Effector CD8-positive, alpha-beta T cell (primary cell): ENCODE data around the gene SCAF4.
"Not testable (repeated sequence)": the region's sequence is repeated elsewhere in the genome, so short reads cannot be mapped to it uniquely, and the experiment has no call there.

ENCODE experiments used
- DNase-seq: peaks from one replicate; lab custom pipeline; 2025; lab: John Stamatoyannopoulos, UW

SCAF4 gene

GRCh38 chr21:31737586-31738397 is 5.9 kb upstream of the SCAF4 start:
- not testable (repeated sequence) for DNase-seq

- no peak for DNase-seq
Measured at GRCh38 chr21:31735511-31735992, 3.6 kb upstream of the SCAF4 start.

DNA sequence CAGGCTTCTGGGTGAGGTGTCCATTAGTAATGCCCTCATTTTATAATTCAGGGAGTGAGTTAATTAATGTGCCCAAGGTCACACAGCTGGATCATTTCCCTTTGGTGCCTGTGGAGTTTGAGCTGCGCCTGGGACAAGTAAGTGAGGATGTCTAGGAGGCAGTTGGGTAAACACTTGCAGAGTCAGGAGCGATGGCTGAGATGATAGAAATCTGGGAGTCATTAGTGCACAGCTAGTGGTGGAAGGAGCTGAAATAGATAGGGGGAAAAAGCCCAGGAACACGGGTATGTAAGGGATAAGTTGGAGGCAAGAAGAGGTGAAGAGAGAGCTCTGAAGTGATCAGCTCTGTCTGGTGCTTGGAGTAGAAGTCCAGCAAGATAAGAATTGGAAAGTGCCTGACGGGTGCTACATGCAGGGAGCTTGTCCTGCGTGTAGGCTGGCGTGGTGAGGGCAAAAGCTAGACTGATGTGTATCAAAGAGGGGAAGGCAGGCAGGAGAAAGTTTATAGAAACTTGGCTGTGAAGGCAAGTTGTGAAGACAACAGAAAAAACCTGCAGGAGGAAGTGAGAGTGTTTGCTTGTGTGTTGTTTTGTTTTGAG is 1.7 kb upstream of the SCAF4 start:
- no peak for DNase-seq

DNA sequence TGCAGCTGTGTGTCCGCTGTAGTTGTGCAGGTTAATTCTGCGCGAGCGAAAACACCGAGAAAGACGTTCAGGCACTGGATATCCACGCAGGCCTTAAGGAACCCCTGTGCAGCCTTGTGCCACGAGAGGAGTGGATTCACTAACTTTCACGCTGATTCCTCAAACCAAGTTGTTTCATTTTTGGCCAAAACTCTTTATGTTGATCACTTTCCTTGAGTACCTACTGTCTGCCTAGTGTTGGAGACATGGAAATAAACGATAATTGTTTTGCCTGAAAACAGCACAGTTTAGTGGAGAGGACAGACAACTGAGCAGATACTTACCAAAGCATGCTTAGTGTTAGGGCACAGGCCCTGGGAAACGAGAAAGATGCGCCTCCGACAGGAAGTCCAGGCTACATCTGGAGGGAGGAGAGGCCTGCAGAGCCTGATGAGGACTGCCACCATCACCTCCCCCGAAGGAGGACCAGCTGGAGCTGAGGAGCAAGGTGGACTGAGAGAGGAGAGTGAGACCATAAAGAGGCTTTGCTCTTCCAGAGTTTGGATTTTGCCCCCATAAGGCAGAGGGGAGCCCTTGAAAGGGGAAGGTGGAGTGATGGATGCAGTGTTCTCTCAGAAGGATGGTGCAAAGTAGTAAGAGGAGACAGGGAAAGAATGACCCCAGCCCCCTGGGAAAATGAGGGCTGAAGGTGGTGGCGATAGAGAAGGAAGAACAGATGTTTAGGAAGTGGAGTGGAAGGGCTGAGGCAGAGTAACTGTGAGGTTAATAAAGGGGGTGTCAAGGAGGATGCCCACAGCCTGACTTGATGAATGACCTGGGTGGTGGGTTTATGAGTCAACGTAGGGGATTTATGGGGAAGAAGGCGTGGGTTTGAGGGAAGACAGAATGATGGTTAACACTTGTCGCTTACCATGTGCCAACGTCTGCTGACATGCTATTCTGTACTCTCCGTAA is 956 bp upstream of the SCAF4 start:
- no peak for DNase-seq

DNA sequence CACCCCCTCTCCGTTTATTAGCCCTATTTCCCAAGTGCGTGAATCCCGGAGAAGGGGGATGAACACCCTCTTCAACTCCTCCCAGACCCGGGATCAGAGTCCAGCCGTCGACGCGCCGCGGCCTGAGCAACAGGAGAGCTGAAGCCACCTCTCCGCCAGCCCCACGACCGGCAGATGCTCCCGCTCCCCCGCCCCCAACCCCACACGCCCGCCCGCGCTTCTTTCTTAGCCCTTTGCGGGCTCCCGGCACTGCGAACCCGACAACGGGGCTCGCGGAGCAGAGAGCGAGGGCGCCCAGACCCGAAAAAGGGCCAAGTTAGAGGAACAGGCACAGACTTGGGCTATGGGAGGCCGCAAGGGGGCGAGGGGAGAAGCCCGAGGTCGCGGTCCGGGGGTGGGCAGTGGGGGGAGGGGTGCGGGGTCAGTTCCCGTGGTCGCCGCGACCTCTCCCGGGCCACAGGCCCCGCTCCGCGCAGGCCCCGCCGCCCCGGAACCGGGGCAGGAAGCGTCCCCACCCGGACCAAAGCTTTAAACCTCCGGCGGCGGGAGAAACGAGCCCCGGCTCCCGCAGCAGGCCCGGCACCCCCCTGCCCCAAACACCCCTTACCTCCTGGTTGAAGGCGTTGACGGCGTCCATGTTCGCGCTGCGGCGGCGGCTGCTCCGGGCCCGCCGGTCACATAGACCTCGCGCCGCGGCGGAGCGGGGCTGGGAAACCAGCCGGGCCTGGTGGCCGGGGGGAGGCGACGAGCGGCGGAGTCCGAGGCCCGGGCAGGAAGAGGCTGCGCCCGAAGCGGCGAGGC is 662 bp downstream of the SCAF4 start:
- DNase-seq, result peak; percentile 42

GRCh38 chr21:31730712-31731055 is 1.2 kb downstream of the SCAF4 start:
- DNase-seq, result no peak

DNA sequence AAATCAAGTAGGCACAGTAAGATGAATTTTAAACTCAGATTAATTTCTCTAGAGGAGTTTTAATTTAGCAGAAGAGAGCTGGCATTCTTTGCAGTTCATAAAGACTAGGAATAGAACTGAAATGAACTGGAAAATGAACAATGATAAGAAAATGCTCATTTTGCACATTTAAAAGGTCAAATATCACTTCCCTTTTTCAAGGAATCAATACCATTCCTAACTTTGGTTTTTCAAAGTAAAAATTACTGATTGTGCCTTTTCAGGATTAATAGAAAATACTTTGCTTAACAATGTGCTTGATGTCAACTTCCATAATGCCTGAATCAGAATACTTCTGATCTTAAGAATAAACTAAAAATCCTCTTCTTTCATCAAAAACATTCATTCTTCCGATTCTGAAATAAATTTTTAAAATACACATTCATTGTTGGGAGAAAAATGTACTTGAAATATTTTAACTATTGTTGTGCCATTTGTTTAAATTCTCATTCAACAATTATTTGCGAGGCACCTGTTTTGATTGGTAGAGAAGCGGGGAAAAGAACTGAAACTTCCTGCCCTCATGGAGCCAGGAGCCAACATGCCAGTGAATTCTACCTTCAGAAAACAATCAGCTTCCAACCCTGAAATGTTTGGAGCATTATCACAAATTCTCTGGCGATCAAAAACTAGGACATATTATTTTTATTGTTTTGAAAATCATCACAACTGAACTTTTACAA is 2.1 kb downstream of the SCAF4 start:
- no peak for DNase-seq

DNA sequence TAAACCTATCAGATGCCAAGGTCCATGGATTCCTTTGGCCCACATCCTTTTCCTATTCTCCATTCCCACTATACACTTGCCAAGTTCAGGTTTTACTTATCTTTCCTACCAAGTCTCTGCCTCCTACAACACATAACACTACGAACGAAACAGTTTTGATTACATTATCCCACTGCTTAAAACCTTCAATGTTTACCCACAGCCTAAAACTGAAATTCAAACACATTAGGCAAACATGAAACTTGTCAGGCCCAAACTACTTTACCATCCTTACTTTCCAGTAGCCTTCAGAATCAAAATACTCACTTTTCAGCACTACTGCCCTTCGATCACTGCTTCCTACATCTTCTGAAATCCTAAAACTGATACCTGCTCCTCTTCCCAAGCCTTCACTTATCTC is 3.0 kb downstream of the SCAF4 start:
- DNase-seq, result no peak

GRCh38 chr21:31728191-31728590 is 3.7 kb downstream of the SCAF4 start:
- no peak for DNase-seq

DNA sequence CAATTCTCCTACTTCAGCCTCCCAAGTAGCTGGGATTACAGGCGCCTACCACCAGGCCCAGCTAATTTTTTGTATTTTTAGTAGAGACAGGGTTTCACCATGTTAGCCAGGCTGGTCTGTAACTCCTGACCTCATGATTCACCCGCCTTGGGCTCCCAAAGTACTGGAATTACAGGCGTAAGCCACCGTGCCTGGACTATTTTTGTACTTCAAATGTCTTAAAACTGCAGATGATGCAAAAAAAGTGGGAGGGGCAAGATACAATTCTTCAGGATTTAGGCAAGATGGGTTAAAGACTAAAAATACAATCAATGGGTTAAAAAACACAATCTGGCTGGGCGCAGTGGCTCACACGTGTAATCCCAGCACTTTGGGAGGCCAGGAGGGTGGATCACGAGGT is 4.7 kb downstream of the SCAF4 start:
- no peak for DNase-seq

- no peak for DNase-seq
Measured at GRCh38 chr21:31726407-31726806, 5.5 kb downstream of the SCAF4 start.

GRCh38 chr21:31725202-31725839 is 6.6 kb downstream of the SCAF4 start:
- no peak for DNase-seq

GRCh38 chr21:31724552-31724951 is 7.4 kb downstream of the SCAF4 start:
- DNase-seq, result no peak

- DNase-seq, result no peak
Measured at GRCh38 chr21:31721381-31721780, 10.5 kb downstream of the SCAF4 start.

DNA sequence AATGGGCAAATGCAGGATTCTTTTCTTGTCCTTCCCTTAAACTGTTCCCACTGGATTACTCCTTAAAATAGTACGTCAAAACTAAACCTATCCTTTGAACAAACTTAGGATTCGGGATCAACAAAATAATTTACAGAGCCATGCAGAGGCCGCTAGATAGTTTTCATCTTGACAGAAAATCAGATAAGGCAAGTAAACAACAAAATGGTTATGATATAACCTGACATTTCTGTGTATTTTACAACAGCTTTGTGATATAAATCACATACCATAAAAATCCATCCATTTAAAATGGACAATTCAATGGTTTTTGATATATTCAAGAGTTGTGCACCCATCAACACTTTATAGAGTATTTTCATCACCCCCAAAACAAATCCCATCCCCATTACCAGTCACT is 11.2 kb downstream of the SCAF4 start:
- DNase-seq, result no peak

DNA sequence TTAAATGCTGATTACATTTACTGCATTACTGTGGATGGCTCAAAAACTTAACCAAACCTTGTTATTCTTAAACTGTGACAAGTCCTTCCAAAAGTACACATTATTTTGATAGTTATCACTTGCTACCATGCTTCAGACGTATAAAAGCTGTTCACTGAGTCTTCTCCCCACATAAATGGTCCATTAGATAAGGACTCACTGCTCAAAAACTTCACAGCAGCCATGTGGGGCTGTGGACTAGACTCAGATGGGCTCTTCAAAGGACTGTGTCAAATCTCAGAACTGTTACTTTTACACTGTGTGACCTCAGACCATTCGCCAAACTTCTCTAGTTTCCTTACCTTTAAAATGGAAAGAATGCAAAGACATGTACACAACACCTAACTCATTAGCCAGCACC is 11.6 kb downstream of the SCAF4 start:
- no peak for DNase-seq

- DNase-seq, result no peak
Measured at GRCh38 chr21:31716106-31716505, 15.8 kb downstream of the SCAF4 start.

GRCh38 chr21:31714741-31715365 is 17.1 kb downstream of the SCAF4 start:
- no peak for DNase-seq

GRCh38 chr21:31713973-31714740 is 17.8 kb downstream of the SCAF4 start:
- DNase-seq, result no peak
